ENCODE results near the gene HERPUD1. TPM values are rescaled to one million over a fixed set of nuclear protein-coding genes. Genes with fewer than 3 reads are reported as not detected.

The HERPUD1 gene
- total RNA-seq, 2 experiments from 2014 or later = 140 to 342 TPM

DNA sequence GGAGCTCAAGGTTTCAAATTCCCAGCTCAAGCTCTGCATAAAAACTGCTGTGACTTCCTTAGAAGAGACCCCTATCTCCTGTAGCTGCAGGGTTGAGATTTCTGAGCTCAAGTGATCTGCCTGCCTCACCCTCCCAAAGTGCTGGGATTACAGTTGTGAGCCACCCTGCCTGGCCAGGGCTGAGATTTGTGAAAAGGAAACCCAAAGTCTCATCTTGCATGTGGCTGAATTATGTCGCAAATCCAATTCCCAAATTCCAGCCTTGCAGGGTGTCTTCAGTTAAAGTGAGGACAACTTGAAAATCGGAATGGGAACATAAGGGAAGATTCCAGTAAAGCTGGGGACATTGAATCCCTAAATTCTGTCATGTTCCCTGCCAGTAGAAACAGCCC is 15.7 kb downstream of the HERPUD1 start:
- no peak overlapping the region for H3K4me2 ChIP-seq (ENCODE audit: low read length)
- TF ChIP-seq EZH2phosphoT487 (IDR thresholded peaks at IDR 0.05; ENCODE audit: borderline replicate concordance, low read depth, low read length) = no peak
- no peak for TF ChIP-seq CTCF (conservative IDR thresholded peaks at IDR 0.05; ENCODE audit: low read length)
- no peaks in the 10 kb centered on the region for H3K9me2 ChIP-seq (ENCODE audit: insufficient read depth, low read length)
- no peaks in the 10 kb centered on the region for H4K20me1 ChIP-seq (ENCODE audit: insufficient read depth, low read length)
- ChIA-PET CTCF (ENCODE audit: unreplicated experiment) (no interaction called here), POLR2A (interaction anchor here (0.6 to 1.4 kb wide), 8 partner anchors 9 to 91 kb away, joined by 3 to 9 read pairs (median 4); no protein-coding TSS in a partner anchor)
- H3K4me1 ChIP-seq (ENCODE audit: insufficient read depth, low read length, poor library complexity, severe bottlenecking) = peaks cover 33% of the 10 kb centered on the region
- no peak overlapping the region for H3K4me3 ChIP-seq (ENCODE audit: low read depth, low read length, poor library complexity, severe bottlenecking)
- H2AFZ ChIP-seq (ENCODE audit: low read length) = no peak overlapping the region
- intact Hi-C loops (cut with micrococcal nuclease; ENCODE audit: unreplicated experiment) = no loop called here
- H3K27ac ChIP-seq (ENCODE audit: low read depth, low read length, poor library complexity, severe bottlenecking) = peak overlapping the region; percentile 19
- H3K36me3 ChIP-seq (ENCODE audit: insufficient read depth, low read length) = peaks cover 58% of the 10 kb centered on the region
- no peak for DNase-seq (ENCODE audit: low spot score)
- BruUV-seq (replicated peaks) = no TSS peak
- H3K79me2 ChIP-seq (ENCODE audit: insufficient read depth, low read depth, low read length) = no peaks in the 10 kb centered on the region
- H3K9me3 ChIP-seq (ENCODE audit: low read length) = no peaks in the 10 kb centered on the region

GRCh38 chr16:56948234-56948633 is 16.3 kb downstream of the HERPUD1 start:
- no TSS peak for BruUV-seq (replicated peaks)
- ChIA-PET POLR2A (interaction anchor here (1.1 to 1.4 kb wide), 3 partner anchors 11 to 81 kb away, joined by 3 to 6 read pairs (median 3); no protein-coding TSS in a partner anchor), CTCF (ENCODE audit: unreplicated experiment) (no interaction called here)
- Histone ChIP-seq H2AFZ (ENCODE audit: low read length) (no peak overlapping the region), H3K4me3 (ENCODE audit: low read depth, low read length, poor library complexity, severe bottlenecking) (no peak overlapping the region), H3K9me2 (ENCODE audit: insufficient read depth, low read length) (no peaks in the 10 kb centered on the region), H3K36me3 (ENCODE audit: insufficient read depth, low read length) (peaks cover 52% of the 10 kb centered on the region), H3K27ac (ENCODE audit: low read depth, low read length, poor library complexity, severe bottlenecking) (no peak overlapping the region), H3K79me2 (ENCODE audit: insufficient read depth, low read depth, low read length) (no peaks in the 10 kb centered on the region), H4K20me1 (ENCODE audit: insufficient read depth, low read length) (no peaks in the 10 kb centered on the region), H3K4me2 (ENCODE audit: low read length) (no peak overlapping the region), H3K9me3 (ENCODE audit: low read length) (no peaks in the 10 kb centered on the region), H3K4me1 (ENCODE audit: insufficient read depth, low read length, poor library complexity, severe bottlenecking) (peaks cover 36% of the 10 kb centered on the region)
- DNase-seq (ENCODE audit: low spot score) = no peak
- TF ChIP-seq CTCF (conservative IDR thresholded peaks at IDR 0.05; ENCODE audit: low read length) (no peak), EZH2phosphoT487 (IDR thresholded peaks at IDR 0.05; ENCODE audit: borderline replicate concordance, low read depth, low read length) (no peak)
- intact Hi-C loops (cut with micrococcal nuclease; ENCODE audit: unreplicated experiment) = no loop called here

- Histone ChIP-seq H3K9me2 (ENCODE audit: insufficient read depth, low read length) (no peaks in the 10 kb centered on the region), H3K9me3 (ENCODE audit: low read length) (no peaks in the 10 kb centered on the region), H2AFZ (ENCODE audit: low read length) (no peak overlapping the region), H3K27ac (ENCODE audit: low read depth, low read length, poor library complexity, severe bottlenecking) (peak overlapping the region; percentile 72), H3K4me2 (ENCODE audit: low read length) (peak overlapping the region; percentile 74), H3K79me2 (ENCODE audit: insufficient read depth, low read depth, low read length) (no peaks in the 10 kb centered on the region), H3K4me3 (ENCODE audit: low read depth, low read length, poor library complexity, severe bottlenecking) (no peak overlapping the region), H3K4me1 (ENCODE audit: insufficient read depth, low read length, poor library complexity, severe bottlenecking) (peaks cover 36% of the 10 kb centered on the region), H4K20me1 (ENCODE audit: insufficient read depth, low read length) (no peaks in the 10 kb centered on the region), H3K36me3 (ENCODE audit: insufficient read depth, low read length) (peaks cover 34% of the 10 kb centered on the region)
- DNase-seq (ENCODE audit: low spot score) = no peak
- no peak for TF ChIP-seq CTCF (conservative IDR thresholded peaks at IDR 0.05; ENCODE audit: low read length)
- no peak for TF ChIP-seq EZH2phosphoT487 (IDR thresholded peaks at IDR 0.05; ENCODE audit: borderline replicate concordance, low read depth, low read length)
- intact Hi-C loops (cut with micrococcal nuclease; ENCODE audit: unreplicated experiment) = loop anchor here (2.0 kb wide), 1 partner anchor 37 kb away; no protein-coding TSS in a partner anchor
- BruUV-seq (replicated peaks) = no TSS peak
- POLR2A ChIA-PET = interaction anchor here (0.7 to 1.8 kb wide), 6 partner anchors 10 to 112 kb away, joined by 3 to 8 read pairs (median 3); no protein-coding TSS in a partner anchor
- CTCF ChIA-PET (ENCODE audit: unreplicated experiment) = no interaction called here
Observed at GRCh38 chr16:56950051-56950450, 18.1 kb downstream of the HERPUD1 start.
